Stomach (tissue), 9 donors: Measurements from ENCODE around the gene OXCT1. TPM values are rescaled to one million over a fixed set of nuclear protein-coding genes. Genes with fewer than 3 reads are reported as not detected.

Experiments
- DNase-seq, 2 donors: peaks; one replicate each; pipeline versions ENCODE4 v3.0.0 to v3.0.0-alpha.2; 2013 to 2019
- H3K27ac ChIP-seq, 5 donors: fragments of 200-600 bp in 4 of 5; sonication (generic) in 4 of 5; one replicate each; pipeline ENCODE4 v1.5.1; 2013 to 2019; ENCODE audit warnings: mild to moderate bottlenecking in 1 of 5, moderate library complexity in 1 of 5
- H3K27me3 ChIP-seq, 3 donors: fragments of 200-600 bp; sonication (generic); one replicate each; pipeline ENCODE4 v1.5.1; 2017 to 2019; ENCODE audit warnings: mixed run types in 1 of 3
- H3K36me3 ChIP-seq, 4 donors: fragments of 200-600 bp; sonication (generic); 1 replicate in 3 of 4; 2 replicates in 1 of 4; pipeline ENCODE4 v1.5.1; 2016 to 2019
- H3K4me1 ChIP-seq, 4 donors: fragments of 200-600 bp; sonication (generic); one replicate each; pipeline ENCODE4 v1.5.1; 2016 to 2019
- H3K4me3 ChIP-seq, 4 donors: fragments of 200-600 bp; sonication (generic) in 3 of 4; one replicate each; pipeline ENCODE4 v1.5.1; 2016 to 2019; ENCODE audit warnings: mild to moderate bottlenecking in 1 of 4
- H3K9me3 ChIP-seq, 4 donors: fragments of 200-600 bp; sonication (generic); one replicate each; pipeline ENCODE4 v1.5.1; 2016 to 2019
- EP300 ChIP-seq: sonication (generic); formaldehyde crosslinking; IDR thresholded peaks from one replicate; pipeline ENCODE4 v1.6.1; 2017; ENCODE audit warnings: antibody characterized with exemption
- POLR2A ChIP-seq, 4 donors: fragments of 450-650 bp; IDR thresholded peaks; one replicate each; pipeline ENCODE4 v1.6.1; 2016; ENCODE audit warnings: antibody characterized with exemption in 4 of 4, control low read depth in 2 of 4, mild to moderate bottlenecking in 1 of 4, moderate library complexity in 1 of 4
- POLR2AphosphoS5 ChIP-seq, 3 donors: sonication (generic); formaldehyde crosslinking; IDR thresholded peaks; one replicate each; pipeline ENCODE4 v1.6.1; 2016; ENCODE audit warnings: antibody characterized with exemption in 3 of 3
- WGBS, 5 donors: extraction: QIAGEN DNeasy Blood & Tissue Kit in 3 of 5; methylation state at CpG; one replicate each; pipeline versions ENCODE4 v1.1.5 to v1.1.7; 2013 to 2018; 5-methylcytosine and 5-hydroxymethylcytosine counted together
- intact Hi-C: fragments of 100-400 bp; cut with DNase I; formaldehyde crosslinking; loops from one replicate; pipeline ENCODE4 v1.15.1; 2023; ENCODE audit warnings: low total_unique reads
- polyA plus RNA-seq, 3 donors: library from polyadenylated mRNA; stranded (reverse); fragments of 200-250 nt; gene quantifications; one replicate each; pipeline ENCODE4 v1.2.3, GENCODE V29; 2013
- total RNA-seq, 5 donors: library from RNA; depleted of rRNA; stranded (reverse); fragments of >200 nt; gene quantifications; one replicate each; pipeline versions ENCODE4 v1.1.0 to v1.2.3, GENCODE V29; 2014 to 2016
- TF ChIP-seq, protein P1 (sequence below), 7 experiments: fragments of 450-650 bp in 4 of 7; fragments of 200-600 bp in 3 of 7; sonication (generic) in 3 of 7; IDR thresholded peaks; one replicate each; pipeline ENCODE4 v1.5.1; 2016 to 2019; ENCODE audit warnings: antibody characterized with exemption in 7 of 7, control low read depth in 2 of 7, mild to moderate bottlenecking in 1 of 7
- donor health status: healthy with polysubstance abuse.
- donor health status: Bipolar disorder and iron deficiency.
- donor health status: healthy.

The OXCT1 gene
- total and polyA plus RNA-seq, 8 donors, result 4.1 to 33.3 (median 14.8) TPM

DNA sequence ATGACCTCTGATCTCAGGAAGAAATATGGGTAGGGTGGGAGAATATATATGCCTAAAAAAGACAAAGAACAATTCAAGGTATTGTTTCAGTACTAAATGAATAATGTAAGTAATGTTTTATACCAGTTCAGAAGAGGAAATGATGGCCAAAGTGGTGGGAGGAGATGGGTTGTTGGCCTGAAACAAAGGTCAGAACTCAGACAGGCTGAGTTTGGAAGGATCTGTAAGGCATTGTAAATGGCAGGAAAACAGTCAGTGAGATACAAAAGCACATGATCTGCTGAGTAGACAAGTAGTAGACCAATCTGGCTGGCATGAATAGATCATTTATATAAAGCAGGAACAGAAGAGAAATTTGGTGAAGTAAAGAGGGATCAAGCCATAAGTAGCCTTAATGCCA, 184.0 kb downstream of the OXCT1 start:
- TF ChIP-seq POLR2AphosphoS5 (IDR thresholded peaks at IDR 0.05), result no peak
- no peak for TF ChIP-seq POLR2A (IDR thresholded peaks at IDR 0.05)
- no peak for DNase-seq
- H3K27ac ChIP-seq, result no peak overlapping the region

DNA sequence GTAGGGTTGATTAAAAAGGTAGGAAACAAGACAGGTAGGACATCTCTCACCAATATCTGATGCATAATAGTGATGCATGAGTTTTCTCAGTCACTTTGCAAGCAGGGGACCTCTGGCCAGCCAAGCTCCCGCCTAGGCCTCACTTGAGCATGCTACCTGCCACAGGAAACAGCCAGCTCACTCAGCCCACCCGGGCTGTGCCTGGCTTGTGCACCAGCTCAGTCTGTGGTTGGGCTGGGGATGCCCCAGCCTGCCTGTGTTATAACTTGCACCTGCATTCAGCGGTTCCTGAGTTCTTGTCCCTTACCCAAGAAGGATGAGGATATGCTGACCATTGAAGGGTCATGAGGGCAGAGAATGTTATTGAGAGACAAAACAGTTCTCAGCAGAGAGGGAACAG, 187.0 kb downstream of the OXCT1 start:
- WGBS, 5 donors, result 58 to 77% (median 71%) methylated on average over 3 of the region's 3 CpGs
- Histone ChIP-seq H3K27me3 (no peaks in the 10 kb centered on the region), H3K36me3 (no peaks in the 10 kb centered on the region), H3K4me3 (no peak overlapping the region), H3K4me1 (no peaks in the 10 kb centered on the region), H3K9me3 (peaks cover 0 to 4% (median 2%) of the 10 kb centered on the region in 4 donors), H3K27ac (no peak overlapping the region)
- no peak for DNase-seq
- no peak for TF ChIP-seq POLR2AphosphoS5 (IDR thresholded peaks at IDR 0.05)
- TF ChIP-seq POLR2A (IDR thresholded peaks at IDR 0.05), result no peak
- no peak for TF ChIP-seq EP300
- TF ChIP-seq, protein P1, sequence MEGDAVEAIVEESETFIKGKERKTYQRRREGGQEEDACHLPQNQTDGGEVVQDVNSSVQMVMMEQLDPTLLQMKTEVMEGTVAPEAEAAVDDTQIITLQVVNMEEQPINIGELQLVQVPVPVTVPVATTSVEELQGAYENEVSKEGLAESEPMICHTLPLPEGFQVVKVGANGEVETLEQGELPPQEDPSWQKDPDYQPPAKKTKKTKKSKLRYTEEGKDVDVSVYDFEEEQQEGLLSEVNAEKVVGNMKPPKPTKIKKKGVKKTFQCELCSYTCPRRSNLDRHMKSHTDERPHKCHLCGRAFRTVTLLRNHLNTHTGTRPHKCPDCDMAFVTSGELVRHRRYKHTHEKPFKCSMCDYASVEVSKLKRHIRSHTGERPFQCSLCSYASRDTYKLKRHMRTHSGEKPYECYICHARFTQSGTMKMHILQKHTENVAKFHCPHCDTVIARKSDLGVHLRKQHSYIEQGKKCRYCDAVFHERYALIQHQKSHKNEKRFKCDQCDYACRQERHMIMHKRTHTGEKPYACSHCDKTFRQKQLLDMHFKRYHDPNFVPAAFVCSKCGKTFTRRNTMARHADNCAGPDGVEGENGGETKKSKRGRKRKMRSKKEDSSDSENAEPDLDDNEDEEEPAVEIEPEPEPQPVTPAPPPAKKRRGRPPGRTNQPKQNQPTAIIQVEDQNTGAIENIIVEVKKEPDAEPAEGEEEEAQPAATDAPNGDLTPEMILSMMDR (IDR thresholded peaks at IDR 0.05), result no peak
- intact Hi-C loops, result no loop called here

More for the DNA sequence above, 184.0 kb downstream of the OXCT1 start:
- H3K27me3 ChIP-seq, result no peaks in the 10 kb centered on the region
- H3K4me1 ChIP-seq, result no peaks in the 10 kb centered on the region
- intact Hi-C loops, result no loop called here
- no peaks in the 10 kb centered on the region for H3K9me3 ChIP-seq
- no peaks in the 10 kb centered on the region for H3K36me3 ChIP-seq
- no peak overlapping the region for H3K4me3 ChIP-seq

DNA sequence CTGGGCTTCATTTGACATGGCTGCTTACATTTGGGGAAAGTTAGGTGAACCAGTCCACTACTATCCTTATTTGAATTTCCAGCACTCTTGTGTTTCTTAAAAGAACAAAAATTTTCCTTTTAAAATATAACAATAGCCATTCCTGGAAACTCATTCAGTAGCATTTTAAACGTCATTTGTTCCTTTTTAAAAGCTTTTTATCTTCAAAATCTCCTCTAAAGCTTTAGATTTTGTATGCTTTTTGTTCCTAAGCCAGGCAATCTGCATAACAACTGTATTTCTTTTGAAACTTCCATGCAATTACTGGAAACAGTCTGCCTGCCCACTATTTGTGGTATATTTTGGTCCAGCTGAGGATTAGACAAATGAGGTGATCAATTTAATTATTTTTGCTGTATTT, 187.6 kb downstream of the OXCT1 start:
- H3K9me3 ChIP-seq, result peaks cover 0 to 4% (median 2%) of the 10 kb centered on the region in 4 donors
- DNase-seq, result no peak
- H3K4me1 ChIP-seq, result no peaks in the 10 kb centered on the region
- intact Hi-C loops, result no loop called here
- TF ChIP-seq POLR2A (IDR thresholded peaks at IDR 0.05) (no peak), EP300 (no peak), POLR2AphosphoS5 (IDR thresholded peaks at IDR 0.05) (no peak)
- TF ChIP-seq, protein P1 (IDR thresholded peaks at IDR 0.05), result no peak
- H3K27me3 ChIP-seq, result no peaks in the 10 kb centered on the region
- no peaks in the 10 kb centered on the region for H3K36me3 ChIP-seq
- no peak overlapping the region for H3K4me3 ChIP-seq
- WGBS, 5 donors, result 17 to 39% (median 25%) methylated on average over 1 of the region's 1 CpG
- H3K27ac ChIP-seq, result no peak overlapping the region

DNA sequence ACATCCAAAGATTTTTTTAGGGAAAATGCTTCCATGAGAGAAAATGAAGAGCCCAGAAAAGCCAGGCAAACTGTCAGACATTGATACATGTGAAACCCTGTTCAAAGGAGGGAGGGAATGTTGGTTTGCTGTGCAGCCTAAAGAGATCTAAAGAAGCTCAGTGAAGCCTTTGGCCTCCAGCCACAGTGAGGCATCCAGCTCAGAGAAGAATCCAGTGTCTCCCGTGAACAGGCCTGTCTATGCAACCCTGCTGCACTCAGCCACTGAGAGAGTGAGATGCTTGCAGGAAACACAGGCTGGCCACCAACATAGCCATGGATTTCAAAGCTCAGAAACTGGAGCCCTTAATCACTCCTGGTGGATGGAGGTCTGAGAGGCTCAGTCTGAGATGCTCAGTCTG, 188.4 kb downstream of the OXCT1 start:
- WGBS, 5 donors, result 14 to 68% (median 59%) methylated on average over 1 of the region's 1 CpG
- no peak for DNase-seq
- Histone ChIP-seq H3K4me3 (no peak overlapping the region), H3K36me3 (no peaks in the 10 kb centered on the region), H3K27ac (no peak overlapping the region), H3K27me3 (no peaks in the 10 kb centered on the region), H3K9me3 (peaks cover 0 to 4% (median 2%) of the 10 kb centered on the region in 4 donors), H3K4me1 (no peaks in the 10 kb centered on the region)
- no peak for TF ChIP-seq POLR2A (IDR thresholded peaks at IDR 0.05)
- intact Hi-C loops, result no loop called here

Other genes starting within 250 kb of the OXCT1 start
- 10 to 100 TPM in 3 of 5 donors, 1 to 10 TPM in 2; 5.8 to 33.8 (median 21.2) TPM for gene RIMOC1, start 33.9 kb upstream of the OXCT1 start, total RNA-seq
- 1 to 10 TPM; 5.6 to 7.3 (median 6.8) TPM for gene RIMOC1, start 33.9 kb upstream of the OXCT1 start, polyA plus RNA-seq
- 10 to 100 TPM in 3 of 5 donors, not detected in 2; 21.0 to 35.2 (median 25.8) TPM for gene FBXO4, start 54.9 kb upstream of the OXCT1 start, total RNA-seq
- gene FBXO4, start 54.9 kb upstream of the OXCT1 start, polyA plus RNA-seq, result 10 to 100 TPM in 1 of 3 donors, 1 to 10 TPM in 2; 9.2 to 12.7 (median 9.4) TPM